IPS-18a (cell line): Measurements from ENCODE around the gene WASHC4.
"Not testable (repeated sequence)": the region's sequence is repeated elsewhere in the genome, so short reads cannot be mapped to it uniquely, and the experiment has no call there.

ENCODE experiments used
- H3K27ac ChIP-seq: one replicate; pipeline ENCODE4 v1.5.1; 2013; ENCODE audit warnings: low read length
- H3K27me3 ChIP-seq: one replicate; pipeline ENCODE4 v1.6.1; 2013; ENCODE audit warnings: mild to moderate bottlenecking, low read length; ENCODE audit not compliant: control insufficient read depth, insufficient read depth
- H3K36me3 ChIP-seq: one replicate; pipeline ENCODE4 v1.6.1; 2013; ENCODE audit warnings: low read depth, low read length; ENCODE audit not compliant: control insufficient read depth
- H3K4me1 ChIP-seq: one replicate; pipeline ENCODE4 v1.6.1; 2013; ENCODE audit warnings: low read depth, low read length; ENCODE audit not compliant: control insufficient read depth
- H3K4me3 ChIP-seq: one replicate; pipeline ENCODE4 v1.5.1; 2013; ENCODE audit warnings: low read length
- H3K9ac ChIP-seq: one replicate; pipeline ENCODE4 v1.6.1; 2013; ENCODE audit warnings: mild to moderate bottlenecking, low read length, moderate library complexity
- H3K9me3 ChIP-seq: one replicate; pipeline ENCODE4 v1.6.1; 2013; ENCODE audit warnings: low read depth, low read length; ENCODE audit not compliant: control insufficient read depth

Gene WASHC4

GRCh38 chr12:105171691-105172436, 64.3 kb downstream of the WASHC4 start:
- Histone ChIP-seq H3K9me3 (no peaks in the 10 kb centered on the region), H3K27ac (no peak overlapping the region), H3K36me3 (peaks cover 34% of the 10 kb centered on the region), H3K4me3 (no peak overlapping the region), H3K9ac (no peak overlapping the region), H3K4me1 (no peaks in the 10 kb centered on the region), H3K27me3 (no peaks in the 10 kb centered on the region)

- H3K36me3 ChIP-seq: peaks cover 18% of the 10 kb centered on the region
- H3K9me3 ChIP-seq: no peaks in the 10 kb centered on the region
- H3K9ac ChIP-seq: no peak overlapping the region
- H3K4me3 ChIP-seq: no peak overlapping the region
- no peaks in the 10 kb centered on the region for H3K27me3 ChIP-seq
- H3K4me1 ChIP-seq: no peaks in the 10 kb centered on the region
- H3K27ac ChIP-seq: no peak overlapping the region
Measured at GRCh38 chr12:105175397-105175990, 68.0 kb downstream of the WASHC4 start.

GRCh38 chr12:105177208-105177607, 69.7 kb downstream of the WASHC4 start:
- Histone ChIP-seq H3K9me3 (no peaks in the 10 kb centered on the region), H3K4me1 (no peaks in the 10 kb centered on the region), H3K27ac (no peak overlapping the region), H3K36me3 (peaks cover 15% of the 10 kb centered on the region), H3K9ac (no peak overlapping the region), H3K4me3 (no peak overlapping the region), H3K27me3 (no peaks in the 10 kb centered on the region)

GRCh38 chr12:105179114-105179513, 71.6 kb downstream of the WASHC4 start:
- H3K27ac ChIP-seq, H3K9ac ChIP-seq, H3K27me3 ChIP-seq, H3K4me3 ChIP-seq, H3K36me3 ChIP-seq, H3K9me3 ChIP-seq, H3K4me1 ChIP-seq: not testable (repeated sequence)

- H3K9ac ChIP-seq, H3K27ac ChIP-seq, H3K27me3 ChIP-seq, H3K4me1 ChIP-seq, H3K4me3 ChIP-seq, H3K9me3 ChIP-seq: not testable (repeated sequence)
- H3K36me3 ChIP-seq: peaks cover 17% of the 10 kb centered on the region
Measured at GRCh38 chr12:105183406-105183805, 75.9 kb downstream of the WASHC4 start.

GRCh38 chr12:105183976-105184375, 76.4 kb downstream of the WASHC4 start:
- not testable (repeated sequence) for H3K9ac ChIP-seq, H3K4me3 ChIP-seq, H3K27ac ChIP-seq, H3K9me3 ChIP-seq, H3K27me3 ChIP-seq, H3K4me1 ChIP-seq
- H3K36me3 ChIP-seq: peaks cover 20% of the 10 kb centered on the region

GRCh38 chr12:105189293-105189692, 81.8 kb downstream of the WASHC4 start:
- Histone ChIP-seq H3K27ac (no peak overlapping the region), H3K36me3 (peaks cover 30% of the 10 kb centered on the region), H3K4me1 (no peaks in the 10 kb centered on the region), H3K9me3 (no peaks in the 10 kb centered on the region), H3K4me3 (no peak overlapping the region), H3K27me3 (no peaks in the 10 kb centered on the region), H3K9ac (no peak overlapping the region)

GRCh38 chr12:105190530-105190929, 83.0 kb downstream of the WASHC4 start:
- H3K4me1 ChIP-seq: no peaks in the 10 kb centered on the region
- no peak overlapping the region for H3K27ac ChIP-seq
- H3K9me3 ChIP-seq: no peaks in the 10 kb centered on the region
- H3K36me3 ChIP-seq: peaks cover 38% of the 10 kb centered on the region
- H3K27me3 ChIP-seq: no peaks in the 10 kb centered on the region
- no peak overlapping the region for H3K4me3 ChIP-seq
- no peak overlapping the region for H3K9ac ChIP-seq

GRCh38 chr12:105192624-105193225, 85.2 kb downstream of the WASHC4 start:
- peaks cover 28% of the 10 kb centered on the region for H3K36me3 ChIP-seq

GRCh38 chr12:105194947-105195346, 87.4 kb downstream of the WASHC4 start:
- peaks cover 14% of the 10 kb centered on the region for H3K36me3 ChIP-seq
- no peaks in the 10 kb centered on the region for H3K4me1 ChIP-seq
- no peak overlapping the region for H3K4me3 ChIP-seq
- H3K9ac ChIP-seq: no peak overlapping the region
- H3K27ac ChIP-seq: no peak overlapping the region
- no peaks in the 10 kb centered on the region for H3K27me3 ChIP-seq
- no peaks in the 10 kb centered on the region for H3K9me3 ChIP-seq

More at GRCh38 chr12:105192624-105193225, 85.2 kb downstream of the WASHC4 start:
- Histone ChIP-seq H3K9me3 (no peaks in the 10 kb centered on the region), H3K4me3 (no peak overlapping the region), H3K9ac (no peak overlapping the region), H3K4me1 (no peaks in the 10 kb centered on the region), H3K27me3 (no peaks in the 10 kb centered on the region), H3K27ac (no peak overlapping the region)

GRCh38 chr12:105196090-105196489, 88.6 kb downstream of the WASHC4 start:
- Histone ChIP-seq H3K36me3 (peaks cover 14% of the 10 kb centered on the region), H3K27ac (no peak overlapping the region), H3K4me3 (no peak overlapping the region), H3K9me3 (no peaks in the 10 kb centered on the region), H3K9ac (no peak overlapping the region), H3K27me3 (no peaks in the 10 kb centered on the region), H3K4me1 (no peaks in the 10 kb centered on the region)

- no peaks in the 10 kb centered on the region for H3K4me1 ChIP-seq
- H3K9ac ChIP-seq: no peak overlapping the region
- no peaks in the 10 kb centered on the region for H3K9me3 ChIP-seq
- no peak overlapping the region for H3K27ac ChIP-seq
- H3K36me3 ChIP-seq: peaks cover 17% of the 10 kb centered on the region
- no peak overlapping the region for H3K4me3 ChIP-seq
- no peaks in the 10 kb centered on the region for H3K27me3 ChIP-seq
Measured at GRCh38 chr12:105198961-105199360, 91.4 kb downstream of the WASHC4 start.
